ENCODE data around the gene SLC25A36. TPM values are rescaled to one million over a fixed set of nuclear protein-coding genes. Genes with fewer than 3 reads are reported as not detected.

The SLC25A36 gene
- polyA plus RNA-seq, 1 of the 3 experiments (the other 2 are of a cell fraction) = 23.3 TPM

GRCh38 chr3:140954576-140954975, 12.9 kb downstream of the SLC25A36 start:
- Histone ChIP-seq H3F3A (replicated peaks; ENCODE audit: insufficient read depth) (peaks cover 12% of the 10 kb centered on the region), H3K9ac (no peak overlapping the region), H3K4me1 (ENCODE audit: control insufficient read depth in 1 of 2, insufficient read depth in 2 of 2, low read depth in 1 of 2, low read length in 1 of 2) (peaks cover 0 to 22% of the 10 kb centered on the region in 2 experiments; a peak in 2 of 4 replicates), H2AFZ (ENCODE audit: low read depth) (no peak overlapping the region), H3K4me3 (ENCODE audit: low read depth in 2 of 2, low read length in 1 of 2) (no peak overlapping the region), H3K27ac (ENCODE audit: low read depth in 2 of 2, low read length in 1 of 2) (no peak overlapping the region), H3K9me2 (no peaks in the 10 kb centered on the region), H4K20me1 (ENCODE audit: insufficient read depth) (peaks cover 68% of the 10 kb centered on the region), H3K79me2 (ENCODE audit: insufficient read depth) (peaks cover 94% of the 10 kb centered on the region), H3K27me3 (ENCODE audit: insufficient read depth) (no peaks in the 10 kb centered on the region), H3K4me2 (0 out of 2 replicates have a peak overlapping the region, but pooled peaks have one; percentile 20), H3K9me3 (no peaks in the 10 kb centered on the region), H3K36me3 (replicated peaks in 1 of 2; ENCODE audit: control insufficient read depth in 1 of 2, insufficient read depth in 2 of 2, low read length in 1 of 2) (peaks cover 14 to 15% of the 10 kb centered on the region in 2 experiments)
- ChIA-PET CTCF (interaction anchor here (1.2 to 1.6 kb wide), 2 partner anchors 13 to 57 kb away, joined by 3 to 5 read pairs; partner anchors contain the start of gene SLC25A36), POLR2A (no interaction called here)
- DNase-seq = no peak
- WGBS (ENCODE audit: low lambda C conversion rate) = 76% methylated on average over 2 of the region's 2 CpGs
- TF ChIP-seq NFIC (IDR thresholded peaks at IDR 0.05; ENCODE audit: borderline replicate concordance) (no peak), JUND (IDR thresholded peaks at IDR 0.05) (no peak), CTCF (IDR thresholded peaks at IDR 0.05) (no peak), RAD21 (IDR thresholded peaks at IDR 0.05; ENCODE audit: low read length) (no peak)
- TF ChIP-seq, protein P1, sequence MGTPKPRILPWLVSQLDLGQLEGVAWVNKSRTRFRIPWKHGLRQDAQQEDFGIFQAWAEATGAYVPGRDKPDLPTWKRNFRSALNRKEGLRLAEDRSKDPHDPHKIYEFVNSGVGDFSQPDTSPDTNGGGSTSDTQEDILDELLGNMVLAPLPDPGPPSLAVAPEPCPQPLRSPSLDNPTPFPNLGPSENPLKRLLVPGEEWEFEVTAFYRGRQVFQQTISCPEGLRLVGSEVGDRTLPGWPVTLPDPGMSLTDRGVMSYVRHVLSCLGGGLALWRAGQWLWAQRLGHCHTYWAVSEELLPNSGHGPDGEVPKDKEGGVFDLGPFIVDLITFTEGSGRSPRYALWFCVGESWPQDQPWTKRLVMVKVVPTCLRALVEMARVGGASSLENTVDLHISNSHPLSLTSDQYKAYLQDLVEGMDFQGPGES (IDR thresholded peaks at IDR 0.05; ENCODE audit: low read depth, low read length) = no peak

GRCh38 chr3:140955645-140956044, 14.0 kb downstream of the SLC25A36 start:
- Histone ChIP-seq H2AFZ (ENCODE audit: low read depth) (no peak overlapping the region), H3K27me3 (ENCODE audit: insufficient read depth) (no peaks in the 10 kb centered on the region), H3K36me3 (replicated peaks in 1 of 2; ENCODE audit: control insufficient read depth in 1 of 2, insufficient read depth in 2 of 2, low read length in 1 of 2) (peaks cover 23 to 25% of the 10 kb centered on the region in 2 experiments), H3F3A (replicated peaks; ENCODE audit: insufficient read depth) (peaks cover 12% of the 10 kb centered on the region), H3K4me2 (no peak overlapping the region), H4K20me1 (ENCODE audit: insufficient read depth) (peaks cover 59% of the 10 kb centered on the region), H3K9me2 (no peaks in the 10 kb centered on the region), H3K4me3 (ENCODE audit: low read depth in 2 of 2, low read length in 1 of 2) (no peak overlapping the region), H3K27ac (ENCODE audit: low read depth in 2 of 2, low read length in 1 of 2) (no peak overlapping the region), H3K9me3 (no peaks in the 10 kb centered on the region), H3K79me2 (ENCODE audit: insufficient read depth) (peaks cover 84% of the 10 kb centered on the region), H3K4me1 (ENCODE audit: control insufficient read depth in 1 of 2, insufficient read depth in 2 of 2, low read depth in 1 of 2, low read length in 1 of 2) (peaks cover 0 to 22% of the 10 kb centered on the region in 2 experiments; a peak in 2 of 4 replicates), H3K9ac (no peak overlapping the region)
- ChIA-PET CTCF (interaction anchor here (1.1 to 1.5 kb wide), 3 partner anchors 14 to 236 kb away, joined by 3 to 5 read pairs (median 3); partner anchors contain the start of gene SLC25A36), POLR2A (no interaction called here)
- WGBS (ENCODE audit: low lambda C conversion rate) = 79% methylated on average over 3 of the region's 3 CpGs
- DNase-seq = no peak
- TF ChIP-seq REST (IDR thresholded peaks at IDR 0.05; ENCODE audit: low read depth, low read length) (no peak), JUND (IDR thresholded peaks at IDR 0.05) (no peak), RAD21 (IDR thresholded peaks at IDR 0.05; ENCODE audit: low read length) (no peak), CTCF (IDR thresholded peaks at IDR 0.05) (no peak), FOXM1 (IDR thresholded peaks at IDR 0.05; ENCODE audit: low read depth) (no peak), RXRA (IDR thresholded peaks at IDR 0.05; ENCODE audit: borderline replicate concordance, low read depth) (no peak)

Data from SK-N-SH (cell line).